T follicular helper cell (primary cell): ENCODE data around the gene RPP14.

Experiments
- DNase-seq: peaks from one replicate; pipeline ENCODE4 v3.0.0-alpha.2; 2020; ENCODE audit warnings: low read depth

Gene RPP14

DNA sequence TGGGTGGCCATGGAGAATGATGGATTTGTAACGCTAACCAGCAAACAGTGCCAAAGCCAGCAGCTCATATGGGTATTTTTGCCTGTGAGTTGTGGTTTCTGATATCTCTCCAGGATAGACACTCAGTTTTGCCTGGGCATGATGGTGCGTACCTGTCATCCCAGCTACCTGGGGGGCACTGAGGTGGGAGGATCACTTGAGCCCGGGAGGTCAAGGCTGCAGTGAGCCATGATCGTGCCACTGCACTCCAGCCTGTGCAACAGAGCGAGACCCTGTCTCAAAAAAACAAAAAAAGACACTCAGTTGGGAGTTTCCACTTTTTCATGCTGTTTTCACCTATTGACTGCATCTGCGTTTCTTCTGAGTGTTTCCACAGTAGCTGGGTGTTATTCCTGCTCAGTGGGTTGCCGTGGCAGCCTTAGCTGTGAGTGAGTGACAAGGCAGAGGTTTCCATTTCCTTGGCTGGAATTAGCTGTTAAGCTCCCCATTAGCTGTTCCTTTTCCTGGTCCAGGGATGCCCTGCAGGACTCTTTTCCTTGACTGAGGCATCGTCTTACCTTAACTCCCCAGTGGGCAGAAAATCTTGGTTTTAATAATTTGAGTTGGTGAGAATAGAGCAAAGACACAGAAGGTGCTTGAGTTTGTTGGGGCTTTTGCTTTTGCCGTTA is 14.2 kb upstream of the RPP14 start:
- DNase-seq, result no peak

DNA sequence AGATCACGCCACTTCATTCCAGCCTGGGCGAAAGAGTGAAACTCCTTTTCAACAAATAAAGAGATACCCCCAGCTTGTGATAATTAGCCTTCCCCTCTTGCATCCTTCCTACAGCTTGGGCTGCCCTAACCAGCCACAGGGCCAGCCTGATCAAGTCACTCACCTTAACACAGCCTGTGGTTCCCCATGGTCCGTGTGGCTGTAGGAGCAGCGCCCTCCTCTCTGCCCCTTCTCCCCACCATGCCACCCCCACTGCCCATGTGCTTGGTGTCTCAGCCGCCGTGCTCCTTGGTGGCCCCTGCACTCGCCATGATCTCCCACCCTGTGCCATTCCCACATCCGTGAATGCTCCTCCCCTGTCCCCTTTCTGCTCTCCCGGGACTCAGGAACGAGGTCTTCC is 13.2 kb upstream of the RPP14 start:
- no peak for DNase-seq

DNA sequence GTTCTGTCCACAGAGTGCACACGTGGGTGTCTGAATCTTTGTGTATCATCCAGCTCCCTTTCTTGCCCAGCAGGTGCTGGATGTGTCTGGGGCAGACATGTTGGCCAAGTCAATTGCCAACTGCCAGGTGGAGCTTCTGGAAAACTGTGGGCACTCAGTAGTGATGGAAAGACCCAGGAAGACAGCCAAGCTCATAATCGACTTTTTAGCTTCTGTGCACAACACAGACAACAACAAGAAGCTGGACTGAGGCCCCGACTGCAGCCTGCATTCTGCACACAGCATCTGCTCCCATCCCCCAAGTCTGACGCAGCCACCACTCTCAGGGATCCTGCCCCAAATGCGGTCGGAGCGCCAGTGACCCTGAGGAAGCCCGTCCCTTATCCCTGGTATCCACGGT is 12.5 kb upstream of the RPP14 start:
- DNase-seq, result no peak

DNA sequence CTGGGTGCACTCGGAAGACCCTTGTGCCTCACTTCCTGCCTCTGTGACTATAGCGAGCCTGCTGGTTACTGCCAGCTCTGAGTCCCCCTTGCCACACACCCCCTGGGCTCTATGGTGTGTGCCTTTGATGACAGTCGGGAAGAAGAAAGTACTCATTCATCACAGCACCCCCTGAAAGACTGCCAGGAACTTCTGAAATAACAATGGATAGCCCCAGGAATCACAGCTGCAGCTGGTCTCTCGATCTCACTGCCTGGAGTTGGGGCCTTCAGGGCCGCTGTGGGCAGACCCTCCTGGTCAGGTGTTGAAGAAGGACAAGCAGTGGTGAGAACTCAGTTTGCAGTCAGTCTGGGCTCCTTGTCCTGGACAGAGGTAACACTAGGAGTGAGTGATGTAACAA is 9.8 kb upstream of the RPP14 start:
- no peak for DNase-seq

DNA sequence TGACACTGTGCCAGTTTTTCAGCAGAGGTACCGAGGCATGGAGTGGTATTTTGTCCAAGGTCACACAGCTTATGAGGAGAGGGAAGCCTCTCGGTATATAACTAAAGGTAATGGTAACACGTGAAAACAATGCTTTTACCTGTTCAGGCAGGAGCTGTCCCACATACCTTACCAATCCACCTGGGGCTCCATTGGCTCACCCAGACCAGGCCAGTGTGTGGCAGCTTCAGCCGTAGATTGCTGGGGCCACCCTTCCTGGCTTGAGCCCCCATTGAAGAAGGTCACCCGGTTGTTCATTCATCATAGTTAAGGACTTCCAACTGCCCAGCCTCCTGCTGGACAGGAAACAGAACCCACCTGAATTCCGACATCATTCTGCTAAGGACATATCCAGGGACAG is 9.2 kb upstream of the RPP14 start:
- DNase-seq, result no peak

DNA sequence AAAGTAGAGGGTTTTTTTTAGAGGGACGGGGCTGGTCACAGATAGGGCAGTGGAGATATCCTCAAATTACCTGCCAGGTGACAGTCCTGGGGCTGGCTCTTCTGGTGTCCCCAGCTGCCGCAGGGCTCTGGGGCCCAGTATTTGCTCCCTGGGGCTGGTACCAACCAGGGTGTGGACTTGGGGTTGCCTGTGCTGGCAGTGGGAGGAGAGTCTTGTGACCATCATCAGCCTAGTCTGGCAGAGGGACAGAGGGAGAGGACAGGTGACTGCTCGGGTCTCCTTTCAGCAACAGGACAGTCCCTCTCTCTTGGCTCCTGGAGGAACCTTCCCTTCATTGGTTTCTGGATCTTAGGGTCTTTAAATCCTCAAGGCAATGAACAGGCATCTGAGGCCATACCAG is 7.9 kb upstream of the RPP14 start:
- DNase-seq, result no peak

DNA sequence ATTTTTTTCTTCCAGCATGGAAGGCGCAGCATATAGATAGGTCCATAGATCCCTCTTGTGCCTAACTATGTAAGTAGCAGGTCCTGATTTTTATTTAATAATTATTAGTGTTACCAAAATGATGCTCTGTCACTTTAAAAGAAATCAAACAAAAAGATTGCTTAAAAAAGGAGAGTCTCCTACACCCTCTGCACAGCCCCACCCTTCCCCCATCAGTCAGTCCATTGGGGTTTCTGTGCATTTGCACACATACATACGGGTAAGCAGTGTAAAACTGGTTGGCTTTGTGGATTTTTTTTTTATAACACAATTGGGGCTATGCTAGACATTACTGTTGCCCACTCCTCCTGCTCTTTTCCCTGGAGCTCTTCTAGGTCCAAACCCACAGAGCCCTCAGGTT is 7.0 kb upstream of the RPP14 start:
- DNase-seq, result no peak

DNA sequence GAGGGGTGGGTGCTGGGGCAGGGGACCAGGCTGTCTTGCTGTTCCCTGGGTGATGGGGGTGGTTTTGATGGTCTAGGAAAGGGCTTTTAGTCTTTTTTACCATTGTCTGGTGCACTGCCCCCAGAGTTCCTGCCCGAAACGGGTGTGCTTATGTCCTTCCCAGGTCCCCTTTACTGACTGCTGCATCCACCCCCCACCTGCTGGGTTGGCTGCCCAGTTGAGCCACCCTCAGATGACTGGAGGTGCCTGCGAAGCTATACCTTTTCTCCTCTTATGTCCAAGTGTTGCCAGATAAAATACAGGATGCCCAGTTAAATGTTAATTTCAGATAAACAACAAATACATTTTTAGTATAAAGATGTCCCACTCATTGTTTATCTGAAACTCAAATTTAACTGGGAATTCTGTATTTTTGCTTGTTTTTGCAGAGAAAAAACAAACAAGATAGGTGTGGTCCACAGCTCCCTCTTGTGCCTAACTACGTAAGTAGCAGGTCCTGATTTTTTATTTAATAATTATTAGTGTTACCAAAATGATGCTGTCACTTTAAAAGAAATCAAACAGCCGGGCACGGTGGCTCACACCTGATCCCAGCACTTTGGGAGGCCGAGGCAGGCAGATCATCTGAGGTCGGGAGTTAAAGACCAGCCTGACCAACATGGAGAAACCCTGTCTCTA is 6.1 kb upstream of the RPP14 start:
- no peak for DNase-seq

DNA sequence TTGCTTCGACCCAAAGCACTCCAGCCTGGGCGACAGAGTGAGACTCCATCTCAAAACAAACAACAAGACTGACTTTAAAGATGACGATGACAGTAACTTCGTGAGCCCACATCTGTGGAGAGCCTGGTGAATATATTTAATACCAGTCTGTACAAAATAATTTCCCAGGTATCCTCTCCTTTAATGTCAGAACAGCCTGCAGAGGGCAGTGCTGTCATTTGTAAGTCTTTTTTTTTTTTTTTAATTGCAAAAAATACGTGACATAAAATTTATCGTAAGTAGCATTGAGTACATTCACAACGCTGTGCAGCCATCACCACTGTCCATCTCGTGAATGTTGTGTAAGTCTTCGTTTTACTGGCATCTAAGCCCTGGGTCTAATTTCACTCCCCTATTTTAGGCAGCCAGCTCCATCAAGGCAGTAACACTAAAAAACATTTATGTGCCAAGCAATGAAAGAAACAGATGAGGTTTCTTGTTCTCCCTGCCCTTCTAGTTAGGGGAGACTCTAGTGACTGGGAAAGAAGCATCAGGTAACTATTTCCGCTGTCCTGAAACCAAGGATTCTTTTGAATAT is 1.7 kb downstream of the RPP14 start:
- DNase-seq, result peak; percentile 24

DNA sequence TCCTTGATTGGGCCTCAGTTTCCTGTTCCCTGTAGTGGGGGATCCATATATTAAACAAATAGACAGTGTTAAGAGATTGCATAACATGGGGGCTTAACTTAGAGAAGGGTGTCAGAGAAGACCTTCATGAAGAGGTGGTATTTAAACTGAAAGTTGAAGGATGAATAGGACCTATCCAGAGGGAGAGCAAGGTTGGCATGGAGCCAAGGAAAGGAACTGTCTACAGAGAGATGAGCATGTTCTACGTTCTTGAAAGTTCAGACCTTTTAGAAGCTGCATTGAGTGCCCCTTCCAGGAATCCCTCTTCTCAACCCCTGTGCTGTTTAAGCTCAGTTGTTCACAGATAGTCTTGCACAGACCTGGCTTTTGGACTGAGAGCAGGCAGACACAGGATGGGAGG is 2.7 kb downstream of the RPP14 start:
- no peak for DNase-seq

DNA sequence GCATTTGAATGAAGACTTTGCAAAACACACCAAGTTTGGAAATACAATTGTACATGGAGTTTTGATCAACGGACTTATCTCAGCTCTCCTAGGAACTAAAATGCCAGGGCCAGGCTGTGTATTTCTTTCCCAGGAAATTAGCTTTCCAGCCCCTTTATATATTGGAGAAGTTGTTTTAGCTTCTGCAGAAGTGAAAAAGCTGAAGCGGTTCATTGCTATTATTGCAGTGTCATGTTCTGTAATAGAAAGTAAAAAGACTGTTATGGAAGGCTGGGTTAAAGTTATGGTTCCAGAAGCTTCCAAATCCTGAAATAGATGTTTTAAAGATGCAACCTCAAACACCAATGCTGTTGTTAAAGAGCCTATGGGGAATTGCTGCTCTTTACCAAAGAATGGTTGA is 11.8 kb downstream of the RPP14 start:
- no peak for DNase-seq

DNA sequence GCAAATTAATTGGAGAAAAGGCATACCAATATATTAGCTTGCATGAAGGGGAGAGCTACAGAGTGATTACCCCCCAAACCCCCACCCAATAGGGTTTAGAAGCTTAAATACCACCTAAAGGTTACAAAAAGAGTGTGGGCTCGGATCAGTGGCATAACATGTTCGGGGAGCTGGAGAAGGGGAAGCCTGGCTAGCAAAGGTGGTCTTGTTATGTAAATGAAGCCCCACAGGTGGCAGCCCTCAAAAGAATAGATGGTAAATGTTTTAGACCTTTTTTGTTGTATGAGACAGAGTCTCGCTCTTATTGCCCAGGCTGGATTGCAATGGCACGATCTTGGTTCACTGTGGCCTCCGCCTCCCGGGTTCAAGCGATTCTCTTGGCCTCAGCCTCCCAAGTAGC is 15.7 kb downstream of the RPP14 start:
- no peak for DNase-seq

DNA sequence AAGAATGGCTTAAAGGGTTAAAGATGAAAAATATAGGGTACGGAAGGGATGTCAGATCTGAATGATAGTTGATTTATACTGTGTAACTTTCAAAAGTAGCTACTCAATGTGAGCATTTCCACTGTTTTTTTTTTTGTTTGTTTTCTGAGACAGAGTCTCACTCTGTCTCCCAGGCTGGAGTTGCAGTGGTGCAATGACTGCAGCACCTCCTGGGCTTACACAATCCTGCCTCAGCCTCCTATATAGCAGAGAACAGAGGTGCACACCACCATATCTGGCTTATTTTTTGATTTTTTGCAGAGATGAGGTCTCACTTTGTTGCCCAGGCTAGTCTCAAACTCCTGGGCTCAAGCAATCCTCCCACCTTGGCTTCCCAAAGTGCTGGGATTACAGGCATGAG is 16.7 kb downstream of the RPP14 start:
- DNase-seq, result no peak

DNA sequence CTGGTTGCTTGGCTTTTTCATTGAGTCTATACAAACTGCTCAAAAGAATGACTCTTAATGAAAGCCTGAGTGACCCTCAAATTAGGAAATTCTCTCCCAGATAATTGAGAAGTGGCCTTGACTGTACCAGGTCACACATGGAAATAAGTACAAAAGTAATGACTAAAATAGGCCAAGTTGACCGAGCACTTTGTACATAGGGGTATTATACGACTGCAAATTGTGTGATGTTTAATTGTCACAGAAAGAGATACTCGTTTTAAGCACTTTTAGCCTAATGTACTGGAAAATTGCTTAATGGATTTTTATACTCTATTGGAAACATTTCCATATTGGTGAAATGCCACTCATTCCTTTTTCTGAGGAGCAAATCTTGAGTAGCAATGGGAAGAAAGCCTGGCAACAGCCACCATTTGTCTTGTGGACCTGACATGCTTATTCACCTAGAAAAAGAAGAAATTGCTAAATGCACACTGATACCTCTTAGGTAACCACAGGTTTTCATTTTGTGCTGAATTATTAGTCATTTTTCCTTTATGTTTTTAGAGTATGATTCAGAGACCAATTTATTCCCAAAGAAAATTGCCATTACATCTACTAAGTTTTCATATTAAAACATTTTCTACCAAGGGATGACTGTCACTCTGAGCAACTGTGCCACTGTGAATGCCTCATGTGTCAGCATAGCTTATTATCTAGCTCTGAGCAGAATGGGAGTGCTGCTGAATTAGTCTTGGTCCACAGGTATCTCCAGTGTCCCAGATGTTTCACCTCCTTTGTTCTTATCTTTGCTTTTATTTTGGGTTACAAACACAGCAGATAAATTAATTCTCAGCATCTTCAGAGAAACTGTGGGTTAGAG is 17.7 kb downstream of the RPP14 start:
- no peak for DNase-seq

DNA sequence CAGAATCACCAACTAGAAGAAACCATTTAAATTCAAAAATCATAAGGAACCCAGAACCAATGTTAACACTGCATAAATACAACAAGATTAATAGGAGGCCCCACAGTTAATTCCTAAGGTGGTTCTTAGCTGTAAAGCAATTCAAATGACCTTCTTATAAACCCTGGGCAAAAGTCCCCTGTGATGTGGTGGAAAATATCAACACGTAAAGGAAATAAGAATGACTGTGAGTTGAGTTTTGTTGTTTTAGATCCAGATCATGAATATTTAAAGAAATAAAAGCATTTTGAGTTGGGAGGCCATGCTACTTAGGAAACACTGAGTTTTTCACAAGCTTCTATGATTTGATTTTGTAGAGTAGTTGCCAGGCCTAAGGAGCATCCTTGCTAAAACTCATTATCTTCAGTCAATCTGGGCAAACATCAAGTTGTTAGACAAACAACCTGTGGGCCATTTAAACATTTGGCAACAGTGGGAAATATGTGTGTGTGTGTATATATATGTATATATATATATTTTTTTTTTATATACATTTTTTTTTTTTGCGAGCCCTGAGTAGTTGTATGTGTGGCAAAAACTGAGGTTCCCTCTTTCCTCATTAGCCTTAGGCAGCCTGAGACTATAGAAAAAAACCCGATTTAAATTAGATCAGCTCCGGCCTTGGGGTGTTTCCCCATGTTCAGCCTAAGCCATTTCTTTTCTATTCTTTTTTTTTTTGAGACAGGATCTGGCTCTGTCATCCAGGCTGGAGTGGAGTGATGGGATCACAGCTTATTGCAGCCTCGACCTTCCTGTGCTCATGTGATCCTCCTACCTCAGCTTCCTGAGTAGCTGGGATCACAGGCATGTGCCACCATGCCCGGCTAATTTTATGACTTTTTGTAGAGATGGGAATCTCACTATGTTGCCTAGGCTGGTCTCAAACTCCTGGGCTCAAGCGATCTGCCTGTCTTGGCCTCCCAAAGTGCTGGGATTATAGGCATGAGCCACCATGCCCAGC is 18.6 kb downstream of the RPP14 start:
- DNase-seq, result no peak

DNA sequence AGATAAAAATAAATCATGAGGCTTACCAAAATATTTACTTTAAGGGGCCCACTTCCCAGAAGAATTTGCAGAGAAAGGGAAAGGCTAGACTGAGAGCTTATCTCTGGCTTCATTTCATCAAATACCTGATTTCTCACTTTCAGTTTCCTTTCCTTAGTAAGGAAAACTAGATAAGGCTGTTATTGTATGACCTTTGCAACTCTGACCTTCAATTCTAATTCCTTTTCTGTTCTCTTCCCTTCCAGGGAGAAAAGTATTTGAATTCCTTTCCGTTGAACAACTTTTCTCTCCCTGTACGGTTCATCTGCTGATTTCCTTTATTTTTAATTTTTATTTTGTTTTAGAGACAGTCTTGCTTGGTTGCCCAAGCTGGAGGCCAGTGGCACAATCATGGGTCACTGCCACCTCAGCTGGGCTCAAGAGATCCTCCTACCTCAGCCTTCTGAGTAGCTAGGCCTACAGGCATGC is 19.5 kb downstream of the RPP14 start:
- no peak for DNase-seq

DNA sequence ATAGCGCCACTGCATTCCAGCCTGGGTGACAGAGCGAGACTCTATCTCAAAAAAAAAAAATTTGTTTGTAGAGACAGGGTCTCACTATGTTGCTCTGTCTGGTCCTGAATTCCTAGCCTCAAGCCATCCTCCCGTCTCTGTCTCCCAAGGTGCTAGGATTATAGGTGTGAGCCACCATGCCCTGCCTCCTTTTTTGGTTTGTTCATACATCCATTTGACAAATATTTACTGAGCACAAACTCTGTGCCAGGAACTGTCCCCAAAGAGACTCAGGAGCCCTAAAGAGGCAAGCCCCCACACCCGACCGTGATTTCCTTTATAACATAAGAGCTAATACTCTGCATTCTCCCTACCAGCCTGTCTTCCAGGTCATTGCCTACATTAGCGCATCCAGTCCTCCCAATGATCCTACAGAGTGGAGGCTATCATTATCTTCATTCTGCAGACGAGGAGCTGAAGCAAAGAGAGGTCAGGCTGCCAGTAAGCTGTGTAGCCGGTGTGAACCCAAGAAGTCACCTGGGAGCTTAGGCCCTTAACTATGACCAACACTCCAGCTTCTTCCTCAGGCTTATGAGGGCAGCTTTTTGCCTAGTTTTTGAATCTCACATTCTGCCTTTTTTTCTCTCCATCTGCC is 20.3 kb downstream of the RPP14 start:
- DNase-seq, result no peak

DNA sequence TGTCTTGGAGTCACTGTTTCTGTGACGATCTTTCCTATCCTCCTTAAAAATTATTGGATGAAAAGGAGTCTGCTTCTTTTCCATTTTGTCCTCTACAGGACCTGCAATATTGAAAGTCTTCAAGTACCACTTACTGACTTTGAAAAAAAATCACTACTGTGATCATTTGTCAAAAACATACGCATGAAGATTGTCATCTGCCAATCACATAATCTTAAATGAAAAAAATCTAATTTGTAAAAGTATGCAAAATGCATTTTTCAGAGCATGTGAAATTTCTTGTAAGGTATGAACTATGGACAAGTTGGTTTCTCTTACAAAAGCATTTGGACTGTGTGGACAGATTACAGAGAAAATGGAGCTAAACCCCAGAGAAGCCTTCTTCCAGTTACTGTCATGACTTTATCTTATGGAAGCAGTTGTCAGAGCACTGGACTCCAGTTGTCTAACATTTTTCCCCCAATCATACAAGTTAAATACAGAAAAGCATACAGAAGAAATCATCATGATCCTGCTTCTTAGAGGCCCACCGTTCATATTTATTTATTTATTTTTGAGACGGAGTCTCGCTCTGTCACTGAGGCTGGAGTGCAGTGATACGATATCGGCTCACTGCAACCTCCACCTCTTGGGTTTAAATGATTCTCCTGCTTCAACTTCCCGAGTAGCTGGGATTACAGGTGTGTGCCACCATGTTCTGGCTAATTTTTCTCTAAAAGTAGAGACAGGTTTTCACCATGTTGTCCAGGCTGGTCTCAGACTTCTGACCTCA is 23.3 kb downstream of the RPP14 start:
- no peak for DNase-seq

DNA sequence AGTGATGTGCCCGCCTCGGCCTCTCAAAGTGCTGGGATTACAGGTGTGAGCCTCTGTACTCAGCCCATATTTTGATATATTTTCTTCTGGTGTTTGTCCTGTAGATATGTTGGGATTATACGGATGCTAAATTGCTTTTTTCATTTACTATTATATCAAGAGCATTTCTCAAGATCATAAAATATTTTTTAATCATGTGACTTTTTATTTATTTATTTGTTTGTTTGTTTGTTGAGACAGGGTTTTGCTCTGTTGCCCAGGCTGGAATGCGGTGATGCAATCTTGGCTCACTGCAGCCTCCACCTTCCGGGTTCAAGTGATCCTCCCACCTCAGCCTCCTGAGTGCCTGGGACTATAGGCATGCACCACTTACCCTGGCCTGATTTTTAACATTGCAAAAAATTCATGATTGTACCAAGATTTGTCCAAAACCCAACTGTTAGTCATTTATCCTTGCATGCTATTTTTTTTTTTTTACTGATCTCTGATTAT is 23.9 kb downstream of the RPP14 start:
- DNase-seq, result no peak

DNA sequence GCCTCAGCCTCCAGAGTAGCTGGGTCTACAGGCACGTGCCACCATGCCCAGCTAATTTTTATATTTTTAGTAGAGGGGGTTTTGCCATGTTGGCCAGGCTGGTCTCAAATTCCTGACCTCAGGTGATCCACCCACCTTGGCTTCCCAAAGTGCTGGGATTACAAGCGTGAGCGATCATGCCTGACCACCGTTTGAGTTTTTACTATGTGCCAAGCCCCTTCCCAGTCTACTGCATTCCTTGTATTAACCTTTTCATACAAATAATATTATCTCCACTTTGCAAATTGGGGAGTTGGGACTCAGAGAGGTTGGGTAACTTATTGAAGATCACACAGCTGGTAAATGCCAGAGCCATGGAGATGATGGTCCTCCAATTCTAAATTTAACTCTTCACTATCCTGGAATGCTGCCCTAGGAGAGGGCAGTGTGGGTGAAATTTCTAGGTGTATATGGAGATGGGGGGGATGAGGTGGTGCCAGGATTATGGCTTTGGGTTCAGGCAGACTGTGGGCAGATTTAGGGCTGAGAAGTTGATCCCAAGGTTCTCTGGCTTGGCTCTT is 25.6 kb downstream of the RPP14 start:
- DNase-seq, result no peak
